ENCODE results near the gene ITGB6.

DNA sequence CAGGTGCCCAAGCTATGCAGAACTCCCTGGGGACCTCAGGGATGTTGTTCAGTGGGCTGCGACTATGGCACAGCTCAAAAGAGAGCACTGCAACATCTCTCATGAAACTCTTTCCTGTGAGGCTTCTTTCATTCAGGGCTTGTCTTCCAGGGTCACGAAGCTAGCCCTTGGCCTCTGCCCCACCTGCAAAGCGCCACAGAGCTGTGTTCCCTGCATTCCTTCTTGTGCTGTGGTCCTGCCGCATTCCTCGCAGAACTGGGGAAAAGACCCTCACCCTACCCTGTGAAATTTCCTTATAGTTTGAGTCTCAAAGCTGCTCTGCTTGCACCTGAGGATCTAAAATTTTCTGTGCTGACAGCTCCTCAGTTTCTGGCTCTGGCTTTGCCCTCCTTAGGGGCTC lies 26.3 kb upstream of the ITGB6 start:
- TF ChIP-seq POLR2A (IDR thresholded peaks at IDR 0.05), result no peak
- no peak for TF ChIP-seq CTCF (IDR thresholded peaks at IDR 0.05)
- no peak for TF ChIP-seq EP300 (IDR thresholded peaks at IDR 0.05)
- no peak for TF ChIP-seq POLR2AphosphoS5 (IDR thresholded peaks at IDR 0.05)

Data from stomach (tissue), 4 donors.